Suprapubic skin (tissue), 4 donors: ENCODE results near the gene MSH6. TPM values are rescaled to one million over a fixed set of nuclear protein-coding genes. Genes with fewer than 3 reads are reported as not detected.

ENCODE experiments used
- DNase-seq, 2 donors: peaks; one replicate each; pipeline ENCODE4 v3.0.0-alpha.2; 2019; ENCODE audit warnings: low spot score in 2 of 2
- H3K27ac ChIP-seq: fragments of 200-600 bp; sonication (generic); one replicate; pipeline ENCODE4 v1.5.1; 2019
- H3K27me3 ChIP-seq: fragments of 200-600 bp; sonication (generic); one replicate; pipeline ENCODE4 v1.5.1; 2019
- H3K36me3 ChIP-seq: fragments of 200-600 bp; sonication (generic); one replicate; pipeline ENCODE4 v1.5.1; 2019
- H3K4me1 ChIP-seq: fragments of 200-600 bp; sonication (generic); one replicate; pipeline ENCODE4 v1.5.1; 2019
- H3K4me3 ChIP-seq: fragments of 200-600 bp; sonication (generic); one replicate; pipeline ENCODE4 v1.5.1; 2019; ENCODE audit warnings: mild to moderate bottlenecking
- H3K9me3 ChIP-seq: fragments of 200-600 bp; sonication (generic); one replicate; pipeline ENCODE4 v1.5.1; 2019
- EP300 ChIP-seq: sonication (generic); formaldehyde crosslinking; IDR thresholded peaks from one replicate; pipeline ENCODE4 v1.6.1; 2017; ENCODE audit warnings: antibody characterized with exemption
- POLR2A ChIP-seq, 2 donors: fragments of 450-650 bp; IDR thresholded peaks; one replicate each; pipeline ENCODE4 v1.6.1; 2017; ENCODE audit warnings: antibody characterized with exemption in 2 of 2, mild to moderate bottlenecking in 2 of 2, moderate library complexity in 2 of 2
- POLR2AphosphoS5 ChIP-seq, 3 donors: sonication (generic); formaldehyde crosslinking; IDR thresholded peaks; one replicate each; pipeline ENCODE4 v1.6.1; 2017; ENCODE audit warnings: antibody characterized with exemption in 3 of 3
- WGBS: methylation state at CpG from one replicate; pipeline ENCODE4 v1.1.5; 2018; 5-methylcytosine and 5-hydroxymethylcytosine counted together
- total RNA-seq, 4 donors: library from RNA; depleted of rRNA; stranded (reverse); fragments of >200 nt; gene quantifications; one replicate each; pipeline ENCODE4 v1.1.0, GENCODE V29; 2016
- TF ChIP-seq, protein P1 (sequence below), 2 donors: fragments of 200-600 bp in 1 of 2; fragments of 450-650 bp in 1 of 2; sonication (generic) in 1 of 2; IDR thresholded peaks; one replicate each; pipeline ENCODE4 v1.5.1; 2016 to 2019; ENCODE audit warnings: antibody characterized with exemption in 2 of 2, mild to moderate bottlenecking in 1 of 2, moderate library complexity in 1 of 2

Gene MSH6
- total RNA-seq, 4 donors from 2014 or later = 17.7 to 27.3 (median 26.1) TPM

GRCh38 chr2:47819834-47820233 is 36.9 kb downstream of the MSH6 start:
- 89% methylated on average over 3 of the region's 3 CpGs for WGBS
- peaks cover 94% of the 10 kb centered on the region for H3K36me3 ChIP-seq
- DNase-seq = no peak

GRCh38 chr2:47822518-47822917 is 39.6 kb downstream of the MSH6 start:
- Histone ChIP-seq H3K27me3 (no peaks in the 10 kb centered on the region), H3K9me3 (no peaks in the 10 kb centered on the region), H3K27ac (no peak overlapping the region), H3K4me3 (no peak overlapping the region), H3K4me1 (no peaks in the 10 kb centered on the region), H3K36me3 (peaks cover 84% of the 10 kb centered on the region)
- TF ChIP-seq, protein P1, sequence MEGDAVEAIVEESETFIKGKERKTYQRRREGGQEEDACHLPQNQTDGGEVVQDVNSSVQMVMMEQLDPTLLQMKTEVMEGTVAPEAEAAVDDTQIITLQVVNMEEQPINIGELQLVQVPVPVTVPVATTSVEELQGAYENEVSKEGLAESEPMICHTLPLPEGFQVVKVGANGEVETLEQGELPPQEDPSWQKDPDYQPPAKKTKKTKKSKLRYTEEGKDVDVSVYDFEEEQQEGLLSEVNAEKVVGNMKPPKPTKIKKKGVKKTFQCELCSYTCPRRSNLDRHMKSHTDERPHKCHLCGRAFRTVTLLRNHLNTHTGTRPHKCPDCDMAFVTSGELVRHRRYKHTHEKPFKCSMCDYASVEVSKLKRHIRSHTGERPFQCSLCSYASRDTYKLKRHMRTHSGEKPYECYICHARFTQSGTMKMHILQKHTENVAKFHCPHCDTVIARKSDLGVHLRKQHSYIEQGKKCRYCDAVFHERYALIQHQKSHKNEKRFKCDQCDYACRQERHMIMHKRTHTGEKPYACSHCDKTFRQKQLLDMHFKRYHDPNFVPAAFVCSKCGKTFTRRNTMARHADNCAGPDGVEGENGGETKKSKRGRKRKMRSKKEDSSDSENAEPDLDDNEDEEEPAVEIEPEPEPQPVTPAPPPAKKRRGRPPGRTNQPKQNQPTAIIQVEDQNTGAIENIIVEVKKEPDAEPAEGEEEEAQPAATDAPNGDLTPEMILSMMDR (IDR thresholded peaks at IDR 0.05) = no peak
- TF ChIP-seq POLR2AphosphoS5 (IDR thresholded peaks at IDR 0.05) (no peak), EP300 (no peak), POLR2A (IDR thresholded peaks at IDR 0.05) (no peak)
- no peak for DNase-seq

More at GRCh38 chr2:47819834-47820233, 36.9 kb downstream of the MSH6 start:
- TF ChIP-seq POLR2AphosphoS5 (IDR thresholded peaks at IDR 0.05) (no peak), POLR2A (IDR thresholded peaks at IDR 0.05) (no peak), EP300 (no peak)
- TF ChIP-seq, protein P1 (IDR thresholded peaks at IDR 0.05) = no peak
- Histone ChIP-seq H3K27ac (no peak overlapping the region), H3K4me3 (no peak overlapping the region), H3K27me3 (no peaks in the 10 kb centered on the region), H3K4me1 (no peaks in the 10 kb centered on the region), H3K9me3 (no peaks in the 10 kb centered on the region)

GRCh38 chr2:47833516-47833968 is 50.6 kb downstream of the MSH6 start:
- no peak for TF ChIP-seq EP300
- no peak for TF ChIP-seq POLR2A (IDR thresholded peaks at IDR 0.05)
- TF ChIP-seq, protein P1 (IDR thresholded peaks at IDR 0.05) = no peak
- no peak for TF ChIP-seq POLR2AphosphoS5 (IDR thresholded peaks at IDR 0.05)
- H3K36me3 ChIP-seq = peaks cover 94% of the 10 kb centered on the region
- DNase-seq = no peak
- no peak overlapping the region for H3K27ac ChIP-seq
- H3K27me3 ChIP-seq = no peaks in the 10 kb centered on the region
- H3K4me1 ChIP-seq = no peaks in the 10 kb centered on the region
- WGBS = 90% methylated on average over 2 of the region's 2 CpGs
- no peaks in the 10 kb centered on the region for H3K9me3 ChIP-seq
- H3K4me3 ChIP-seq = no peak overlapping the region

DNA sequence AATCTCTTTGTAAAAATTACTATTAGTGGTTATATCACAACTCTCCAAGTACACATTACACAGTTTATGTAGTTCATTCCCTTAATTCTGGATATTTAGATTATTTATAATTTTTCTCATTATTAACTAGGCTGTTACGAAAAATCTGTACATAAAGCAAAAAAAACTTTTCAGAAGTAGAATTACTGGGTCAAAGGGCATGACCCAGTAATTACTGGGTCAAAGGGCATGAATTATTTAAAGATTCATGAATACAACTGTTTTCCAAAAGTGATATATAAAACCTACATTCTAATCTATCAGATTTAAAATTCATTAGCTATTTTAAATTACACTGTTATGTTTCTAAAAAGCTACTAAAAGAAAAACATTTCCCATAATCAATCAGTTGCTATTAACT is 55.3 kb downstream of the MSH6 start:
- WGBS = 95% methylated on average over 1 of the region's 1 CpG
- Histone ChIP-seq H3K4me3 (no peak overlapping the region), H3K4me1 (no peaks in the 10 kb centered on the region), H3K9me3 (no peaks in the 10 kb centered on the region), H3K36me3 (peaks cover 58% of the 10 kb centered on the region), H3K27ac (no peak overlapping the region), H3K27me3 (no peaks in the 10 kb centered on the region)
- no peak for DNase-seq
- TF ChIP-seq POLR2A (IDR thresholded peaks at IDR 0.05) (no peak), EP300 (no peak), POLR2AphosphoS5 (IDR thresholded peaks at IDR 0.05) (no peak)
- TF ChIP-seq, protein P1 (IDR thresholded peaks at IDR 0.05) = no peak

GRCh38 chr2:47838686-47839085 is 55.7 kb downstream of the MSH6 start:
- Histone ChIP-seq H3K9me3 (no peaks in the 10 kb centered on the region), H3K27me3 (no peaks in the 10 kb centered on the region), H3K36me3 (peaks cover 54% of the 10 kb centered on the region), H3K4me3 (no peak overlapping the region), H3K27ac (no peak overlapping the region), H3K4me1 (no peaks in the 10 kb centered on the region)
- no peak for TF ChIP-seq EP300
- TF ChIP-seq, protein P1 (IDR thresholded peaks at IDR 0.05) = no peak
- TF ChIP-seq POLR2AphosphoS5 (IDR thresholded peaks at IDR 0.05) = no peak
- TF ChIP-seq POLR2A (IDR thresholded peaks at IDR 0.05) = no peak
- no peak for DNase-seq
- WGBS = 79% methylated on average over 4 of the region's 4 CpGs
